Caco-2 (cell line): ENCODE results near the gene FBXO31. TPM values are rescaled to one million over a fixed set of nuclear protein-coding genes. Genes with fewer than 3 reads are reported as not detected.

Source experiments
- BruUV-seq: library from RNA; stranded (reverse); fragments of 400-500 nt; replicated peaks from 2 replicates; lab custom pipeline; 2021; lab: Mats Ljungman, UMichigan
- CTCF ChIA-PET: fragments of 300-600 bp; sonication (Branson Sonifier 250); formaldehyde crosslinking; loops from one replicate; lab custom pipeline; 2022; ENCODE audit warnings: antibody characterized with exemption; lab: Charles Lee
- POLR2A ChIA-PET: fragments of 300-600 bp; sonication (Branson Sonifier 250); formaldehyde crosslinking; loops from one replicate; lab custom pipeline; 2022; ENCODE audit warnings: antibody characterized with exemption; lab: Charles Lee
- DNase-seq, 2 experiments: peaks; one replicate each; pipeline versions ENCODE4 v3.0.0 to v3.0.0-alpha.2; 2020 to 2022
- H3K27me3 ChIP-seq: replicated peaks from 2 replicates; pipeline ENCODE4 v1.6.0; 2011; ENCODE audit warnings: low read length; ENCODE audit not compliant: control insufficient read depth, insufficient read depth
- H3K36me3 ChIP-seq: 2 replicates; pipeline ENCODE4 v1.5.1; 2011; ENCODE audit warnings: low read length; ENCODE audit not compliant: control insufficient read depth, insufficient read depth
- H3K4me1 ChIP-seq: fragments of 250-450 bp; sonication (Bioruptor Pico); 2 replicates; pipeline ENCODE4 v1.5.1; 2020; ENCODE audit warnings: mild to moderate bottlenecking
- H3K4me3 ChIP-seq: 2 replicates; pipeline ENCODE4 v1.5.1; 2011; ENCODE audit warnings: low read depth, mild to moderate bottlenecking, control low read depth, low read length
- H3K9me3 ChIP-seq: fragments of 250-450 bp; sonication (Bioruptor Pico); 2 replicates; pipeline ENCODE4 v1.5.1; 2020; ENCODE audit warnings: mild to moderate bottlenecking, moderate library complexity
- H3K27ac Mint-ChIP-seq: one replicate; pipeline ENCODE4 v1.8.0; 2022; ENCODE audit warnings: mixed read lengths; ENCODE audit not compliant: unreplicated experiment
- H3K27me3 Mint-ChIP-seq: one replicate; pipeline ENCODE4 v1.8.0; 2022; ENCODE audit warnings: mixed read lengths; ENCODE audit not compliant: insufficient read depth, unreplicated experiment
- H3K36me3 Mint-ChIP-seq: one replicate; pipeline ENCODE4 v1.8.0; 2022; ENCODE audit warnings: mild to moderate bottlenecking, mixed read lengths; ENCODE audit not compliant: insufficient read depth, unreplicated experiment
- H3K4me1 Mint-ChIP-seq: one replicate; pipeline ENCODE4 v1.8.0; 2022; ENCODE audit warnings: low read depth, mixed read lengths; ENCODE audit not compliant: unreplicated experiment
- H3K4me3 Mint-ChIP-seq: one replicate; pipeline ENCODE4 v1.8.0; 2022; ENCODE audit warnings: mild to moderate bottlenecking, moderate library complexity, mixed read lengths; ENCODE audit not compliant: unreplicated experiment
- H3K9me3 Mint-ChIP-seq: one replicate; pipeline ENCODE4 v1.8.0; 2022; ENCODE audit warnings: mixed read lengths; ENCODE audit not compliant: unreplicated experiment
- intact Hi-C: fragments of 100-400 bp; cut with micrococcal nuclease; formaldehyde crosslinking; loops from one replicate; pipeline ENCODE4 v1.10.0; 2022; ENCODE audit not compliant: unreplicated experiment
- total RNA-seq: library from RNA; stranded (reverse); gene quantifications from 2 replicates; pipeline ENCODE4 v1.2.3, GENCODE V29; 2022
- TF ChIP-seq, protein P1 (sequence below), 2 experiments: fragments of 200-600 bp in 1 of 2; IDR thresholded peaks; 1 replicate in 1 of 2; 2 replicates in 1 of 2; pipeline versions ENCODE4 v1.5.1 to v1.8.0; 2011 to 2022; ENCODE audit warnings: antibody characterized with exemption in 1 of 2, control low read depth in 1 of 2, inconsistent platforms in 1 of 2, low read depth in 1 of 2, low read length in 1 of 2, mild to moderate bottlenecking in 1 of 2, moderate library complexity in 1 of 2; ENCODE audit not compliant: insufficient read depth in 1 of 2, severe bottlenecking in 1 of 2, unreplicated experiment in 1 of 2

The FBXO31 gene
- total RNA-seq, 1 experiment from 2014 or later = 55.6 TPM

DNA sequence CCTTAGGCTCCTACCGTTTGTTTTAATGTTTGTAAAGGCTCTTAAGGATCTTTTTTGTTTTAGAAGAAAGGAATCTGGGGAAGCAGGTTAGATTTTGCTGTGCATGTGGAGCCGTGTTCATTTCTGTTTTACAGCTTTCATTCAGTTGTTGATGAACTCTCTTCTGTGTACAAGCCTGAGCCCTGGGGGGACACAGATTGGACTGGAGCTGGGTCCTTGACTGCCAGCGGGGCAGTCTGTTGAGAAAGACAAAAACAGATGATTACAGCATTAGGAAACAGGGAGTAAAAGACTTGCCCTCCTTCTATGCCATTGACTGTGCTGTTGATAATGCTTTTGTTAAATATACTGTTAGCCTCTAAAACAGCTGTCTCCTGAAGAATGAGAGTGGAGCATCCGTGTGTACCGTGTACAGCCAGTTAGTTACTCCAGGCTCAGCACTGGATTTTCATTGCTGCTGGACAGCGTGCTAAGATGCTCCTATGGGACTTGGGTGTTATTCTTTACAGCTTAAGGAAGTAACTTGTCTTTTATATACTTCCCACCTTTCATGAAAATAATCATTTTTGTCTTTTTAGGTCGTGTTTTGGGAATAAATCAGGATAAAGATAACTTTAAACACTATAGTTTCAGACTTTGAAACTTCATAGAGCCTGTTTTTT lies 11.7 kb upstream of the FBXO31 start:
- H3K9me3 Mint-ChIP-seq = no peaks in the 10 kb centered on the region
- H3K4me3 Mint-ChIP-seq = no peak overlapping the region
- Histone ChIP-seq H3K9me3 (no peaks in the 10 kb centered on the region), H3K4me1 (peaks cover 11% of the 10 kb centered on the region), H3K36me3 (no peaks in the 10 kb centered on the region), H3K27me3 (no peaks in the 10 kb centered on the region), H3K4me3 (no peak overlapping the region)
- TF ChIP-seq, protein P1, sequence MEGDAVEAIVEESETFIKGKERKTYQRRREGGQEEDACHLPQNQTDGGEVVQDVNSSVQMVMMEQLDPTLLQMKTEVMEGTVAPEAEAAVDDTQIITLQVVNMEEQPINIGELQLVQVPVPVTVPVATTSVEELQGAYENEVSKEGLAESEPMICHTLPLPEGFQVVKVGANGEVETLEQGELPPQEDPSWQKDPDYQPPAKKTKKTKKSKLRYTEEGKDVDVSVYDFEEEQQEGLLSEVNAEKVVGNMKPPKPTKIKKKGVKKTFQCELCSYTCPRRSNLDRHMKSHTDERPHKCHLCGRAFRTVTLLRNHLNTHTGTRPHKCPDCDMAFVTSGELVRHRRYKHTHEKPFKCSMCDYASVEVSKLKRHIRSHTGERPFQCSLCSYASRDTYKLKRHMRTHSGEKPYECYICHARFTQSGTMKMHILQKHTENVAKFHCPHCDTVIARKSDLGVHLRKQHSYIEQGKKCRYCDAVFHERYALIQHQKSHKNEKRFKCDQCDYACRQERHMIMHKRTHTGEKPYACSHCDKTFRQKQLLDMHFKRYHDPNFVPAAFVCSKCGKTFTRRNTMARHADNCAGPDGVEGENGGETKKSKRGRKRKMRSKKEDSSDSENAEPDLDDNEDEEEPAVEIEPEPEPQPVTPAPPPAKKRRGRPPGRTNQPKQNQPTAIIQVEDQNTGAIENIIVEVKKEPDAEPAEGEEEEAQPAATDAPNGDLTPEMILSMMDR (IDR thresholded peaks at IDR 0.05; ENCODE audit: insufficient read depth in 1 of 2, low read depth in 1 of 2, low read length in 1 of 2, severe bottlenecking in 1 of 2, unreplicated experiment in 1 of 2) = no peak
- peak in 1 of 2 experiments; percentile 10 for DNase-seq
- peaks cover 63% of the 10 kb centered on the region for H3K36me3 Mint-ChIP-seq
- ChIA-PET POLR2A (interaction anchor here (0.7 to 1.8 kb wide), 2 partner anchors 11 to 14 kb away, joined by 5 to 15 read pairs; partner anchors contain the start of gene FBXO31), CTCF (interaction anchor here (0.7 to 1.6 kb wide), 4 partner anchors 13 to 241 kb away, joined by 5 to 16 read pairs (median 12); partner anchors contain the start of gene FBXO31)
- no peaks in the 10 kb centered on the region for H3K27me3 Mint-ChIP-seq
- H3K27ac Mint-ChIP-seq = no peak overlapping the region
- no TSS peak for BruUV-seq
- intact Hi-C loops = no loop called here
- H3K4me1 Mint-ChIP-seq = peaks cover 19% of the 10 kb centered on the region

DNA sequence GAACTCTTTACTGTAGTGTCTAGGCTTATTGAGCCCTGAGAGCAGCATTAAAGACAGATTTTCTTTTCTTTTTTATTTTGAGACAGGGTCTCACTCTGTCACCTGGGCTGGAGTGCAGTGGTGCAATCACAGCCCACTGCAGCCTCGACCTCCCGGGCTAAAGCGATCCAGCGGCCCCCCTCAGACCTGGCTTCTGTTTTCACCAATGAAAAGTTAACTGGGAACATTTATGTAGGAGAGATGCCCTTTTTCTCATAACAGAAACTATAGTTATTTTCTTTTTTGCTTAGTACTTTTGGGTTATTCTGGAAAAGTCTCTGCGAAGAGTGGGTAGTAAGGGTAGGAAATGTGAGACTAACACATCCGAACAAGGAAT lies 10.1 kb upstream of the FBXO31 start:
- intact Hi-C loops = loop anchor here (5.0 kb wide), 3 partner anchors 99 to 479 kb away; partner anchors contain the start of gene ZCCHC14
- TF ChIP-seq, protein P1 (IDR thresholded peaks at IDR 0.05; ENCODE audit: insufficient read depth in 1 of 2, low read depth in 1 of 2, low read length in 1 of 2, severe bottlenecking in 1 of 2, unreplicated experiment in 1 of 2) = no peak

DNA sequence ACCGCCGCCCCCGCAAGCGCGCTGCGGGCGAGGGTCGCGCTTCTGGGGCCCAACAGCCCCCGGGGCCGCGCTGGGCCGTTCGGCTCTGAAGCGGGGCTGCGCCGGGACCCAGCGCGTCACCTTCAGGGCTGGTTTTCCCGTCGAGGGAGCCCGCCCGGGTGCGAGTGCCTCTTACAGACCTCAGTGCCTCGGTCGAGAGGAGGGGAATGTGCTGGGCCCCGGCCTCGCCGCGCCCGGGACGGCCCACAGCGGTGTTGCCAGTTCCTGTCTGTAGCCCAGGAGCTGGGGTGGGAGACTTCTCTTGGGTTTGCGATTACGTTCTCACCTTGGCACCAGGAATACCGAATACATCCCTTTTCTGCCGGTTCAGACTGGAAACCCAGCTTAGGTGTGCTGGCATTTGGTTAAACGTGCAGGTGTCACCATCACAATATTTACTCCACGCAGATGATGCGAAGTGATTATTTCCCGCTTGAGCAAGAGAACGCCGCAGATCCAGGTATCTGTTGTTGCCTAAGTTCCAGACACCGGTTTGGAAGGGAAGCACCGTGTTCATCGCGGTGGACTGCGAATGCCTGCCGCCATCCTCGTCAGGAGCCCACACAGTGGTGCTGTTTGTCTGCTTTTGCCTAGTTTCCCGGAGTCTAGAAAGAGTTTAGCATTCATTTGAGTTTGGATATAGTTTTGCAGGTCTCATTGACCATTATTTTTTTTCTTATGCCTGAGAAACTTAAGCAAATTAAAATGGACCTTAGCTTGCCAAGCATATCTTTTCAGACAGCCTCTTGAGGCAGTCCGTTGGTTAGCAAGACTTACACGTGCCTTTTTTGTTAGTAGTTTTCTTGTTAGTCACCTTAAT lies 9.5 kb upstream of the FBXO31 start:
- Mint-ChIP-seq H3K36me3 (peaks cover 50% of the 10 kb centered on the region), H3K4me3 (peak overlapping the region; percentile 86), H3K4me1 (peaks cover 31% of the 10 kb centered on the region), H3K27ac (peak overlapping the region; percentile 85), H3K27me3 (no peaks in the 10 kb centered on the region), H3K9me3 (no peaks in the 10 kb centered on the region)
- Histone ChIP-seq H3K4me3 (peak overlapping the region; percentile 81), H3K4me1 (peaks cover 16% of the 10 kb centered on the region), H3K9me3 (no peaks in the 10 kb centered on the region), H3K36me3 (no peaks in the 10 kb centered on the region), H3K27me3 (no peaks in the 10 kb centered on the region)
- TF ChIP-seq, protein P1 (IDR thresholded peaks at IDR 0.05; ENCODE audit: insufficient read depth in 1 of 2, low read depth in 1 of 2, low read length in 1 of 2, severe bottlenecking in 1 of 2, unreplicated experiment in 1 of 2) = peak in 1 of 2 experiments; percentile 15
- TSS peak; percentile 48 for BruUV-seq
- POLR2A ChIA-PET = interaction anchor here (1.0 kb wide), 1 partner anchor 9 kb away, joined by 8 read pairs; the partner anchor contains the start of gene FBXO31
- intact Hi-C loops = loop anchor here (1.0 to 5.0 kb wide), 4 partner anchors 9 to 479 kb away; partner anchors contain the start of gene ZCCHC14
- CTCF ChIA-PET = interaction anchor here (0.9 to 1.7 kb wide), 4 partner anchors 9 to 68 kb away, joined by 3 to 6 read pairs (median 4); partner anchors contain the start of gene FBXO31
- DNase-seq = peak; percentile 57 to 63

More for the DNA sequence above, 10.1 kb upstream of the FBXO31 start:
- no TSS peak for BruUV-seq
- POLR2A ChIA-PET = no interaction called here
- peak overlapping the region; percentile 81 for H3K4me3 ChIP-seq
- peak overlapping the region; percentile 85 for H3K27ac Mint-ChIP-seq
- CTCF ChIA-PET = interaction anchor here (0.9 to 1.7 kb wide), 7 partner anchors 10 to 243 kb away, joined by 3 to 14 read pairs (median 6); partner anchors contain the start of gene FBXO31
- no peaks in the 10 kb centered on the region for H3K27me3 Mint-ChIP-seq
- DNase-seq = peak in 1 of 2 experiments; percentile 3
- peak overlapping the region; percentile 86 for H3K4me3 Mint-ChIP-seq
- peaks cover 47% of the 10 kb centered on the region for H3K36me3 Mint-ChIP-seq
- peaks cover 16% of the 10 kb centered on the region for H3K4me1 ChIP-seq
- no peaks in the 10 kb centered on the region for H3K27me3 ChIP-seq
- no peaks in the 10 kb centered on the region for H3K9me3 Mint-ChIP-seq
- H3K9me3 ChIP-seq = no peaks in the 10 kb centered on the region
- peaks cover 26% of the 10 kb centered on the region for H3K4me1 Mint-ChIP-seq
- no peaks in the 10 kb centered on the region for H3K36me3 ChIP-seq
